ENCODE results near the gene CAMK2B. TPM values are rescaled to one million over a fixed set of nuclear protein-coding genes. Genes with fewer than 3 reads are reported as not detected.

The CAMK2B gene
- total RNA-seq, 1 donor from 2014 or later = 3.2 TPM

DNA sequence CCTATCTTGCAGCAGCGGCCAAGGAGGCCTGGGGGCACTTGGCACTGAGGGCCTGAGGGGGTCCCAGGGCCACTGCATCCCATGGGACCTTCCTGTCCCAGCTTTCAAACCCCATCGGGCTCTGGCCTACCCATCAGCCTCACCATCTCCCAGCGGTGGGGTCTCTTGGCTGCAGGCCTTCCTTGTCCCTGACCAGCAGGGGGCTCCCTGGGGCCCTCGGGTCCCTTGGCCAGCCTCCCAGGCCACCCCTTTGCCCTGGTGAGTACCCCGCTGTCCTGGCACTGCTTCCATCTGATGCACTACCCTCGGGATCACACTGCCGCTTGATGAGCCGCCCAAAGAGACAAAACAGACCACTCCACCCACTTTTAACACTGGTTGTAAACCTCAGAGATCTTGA is 81.1 kb downstream of the CAMK2B start:
- no peak overlapping the region for H3K27ac ChIP-seq
- TF ChIP-seq, protein P1, sequence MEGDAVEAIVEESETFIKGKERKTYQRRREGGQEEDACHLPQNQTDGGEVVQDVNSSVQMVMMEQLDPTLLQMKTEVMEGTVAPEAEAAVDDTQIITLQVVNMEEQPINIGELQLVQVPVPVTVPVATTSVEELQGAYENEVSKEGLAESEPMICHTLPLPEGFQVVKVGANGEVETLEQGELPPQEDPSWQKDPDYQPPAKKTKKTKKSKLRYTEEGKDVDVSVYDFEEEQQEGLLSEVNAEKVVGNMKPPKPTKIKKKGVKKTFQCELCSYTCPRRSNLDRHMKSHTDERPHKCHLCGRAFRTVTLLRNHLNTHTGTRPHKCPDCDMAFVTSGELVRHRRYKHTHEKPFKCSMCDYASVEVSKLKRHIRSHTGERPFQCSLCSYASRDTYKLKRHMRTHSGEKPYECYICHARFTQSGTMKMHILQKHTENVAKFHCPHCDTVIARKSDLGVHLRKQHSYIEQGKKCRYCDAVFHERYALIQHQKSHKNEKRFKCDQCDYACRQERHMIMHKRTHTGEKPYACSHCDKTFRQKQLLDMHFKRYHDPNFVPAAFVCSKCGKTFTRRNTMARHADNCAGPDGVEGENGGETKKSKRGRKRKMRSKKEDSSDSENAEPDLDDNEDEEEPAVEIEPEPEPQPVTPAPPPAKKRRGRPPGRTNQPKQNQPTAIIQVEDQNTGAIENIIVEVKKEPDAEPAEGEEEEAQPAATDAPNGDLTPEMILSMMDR (IDR thresholded peaks at IDR 0.05) = peak in 1 of 3 experiments; percentile 26
- no peaks in the 10 kb centered on the region for H3K9me3 ChIP-seq
- intact Hi-C loops (cut with DNase I) = loop anchor here (5.0 kb wide), 2 partner anchors 63 to 248 kb away; partner anchors contain the start of gene NUDCD3
- no peaks in the 10 kb centered on the region for H3K36me3 ChIP-seq
- H3K4me3 ChIP-seq = no peak overlapping the region
- no peak for DNase-seq (ENCODE audit: low spot score in 2 of 2)
- no peaks in the 10 kb centered on the region for H3K27me3 ChIP-seq
- no peaks in the 10 kb centered on the region for H3K4me1 ChIP-seq

DNA sequence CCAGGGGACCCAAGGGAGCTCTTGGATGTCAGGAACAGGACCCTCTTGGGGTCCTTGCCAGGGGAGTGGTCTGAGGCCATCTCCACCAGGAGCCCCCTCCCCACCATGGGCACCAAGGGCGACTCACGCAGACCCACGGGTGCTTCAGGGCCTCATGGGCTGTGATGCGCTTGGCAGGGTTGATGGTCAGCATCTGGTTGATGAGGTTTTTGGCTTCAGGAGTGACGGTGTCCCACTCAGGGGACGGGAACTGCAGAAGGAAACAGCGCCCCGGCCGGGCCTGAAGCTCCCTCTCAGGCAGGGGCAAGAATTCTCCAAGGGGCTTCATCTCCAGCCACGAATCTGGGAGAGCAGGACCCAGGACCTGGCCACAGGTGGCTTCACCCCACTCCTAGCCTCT is 83.3 kb downstream of the CAMK2B start:
- intact Hi-C loops (cut with DNase I) = loop anchor here (5.0 kb wide), 2 partner anchors 65 to 250 kb away; partner anchors contain the start of gene NUDCD3
- H3K27me3 ChIP-seq = no peaks in the 10 kb centered on the region

GRCh38 chr7:44240983-44241510 is 84.3 kb downstream of the CAMK2B start:
- intact Hi-C loops (cut with DNase I) = loop anchor here (1.0 to 5.0 kb wide), 5 partner anchors 16 to 324 kb away; partner anchors contain the start of gene NUDCD3
- H3K36me3 ChIP-seq = no peaks in the 10 kb centered on the region

More for the DNA sequence above, 83.3 kb downstream of the CAMK2B start:
- Histone ChIP-seq H3K4me3 (no peak overlapping the region), H3K27ac (no peak overlapping the region), H3K36me3 (no peaks in the 10 kb centered on the region), H3K4me1 (no peaks in the 10 kb centered on the region), H3K9me3 (no peaks in the 10 kb centered on the region)
- TF ChIP-seq, protein P1 (IDR thresholded peaks at IDR 0.05) = no peak
- DNase-seq (ENCODE audit: low spot score in 2 of 2) = no peak

GRCh38 chr7:44240376-44240775 is 85.0 kb downstream of the CAMK2B start:
- DNase-seq (ENCODE audit: low spot score in 2 of 2) = no peak
- TF ChIP-seq, protein P1 (IDR thresholded peaks at IDR 0.05) = no peak
- no peak overlapping the region for H3K4me3 ChIP-seq
- no peaks in the 10 kb centered on the region for H3K27me3 ChIP-seq
- intact Hi-C loops (cut with DNase I) = loop anchor here (2.0 to 5.0 kb wide), 3 partner anchors 67 to 324 kb away; partner anchors contain the start of gene NUDCD3
- H3K4me1 ChIP-seq = no peaks in the 10 kb centered on the region
- H3K27ac ChIP-seq = no peak overlapping the region
- H3K9me3 ChIP-seq = no peaks in the 10 kb centered on the region
- no peaks in the 10 kb centered on the region for H3K36me3 ChIP-seq

More at GRCh38 chr7:44240983-44241510, 84.3 kb downstream of the CAMK2B start:
- no peaks in the 10 kb centered on the region for H3K9me3 ChIP-seq
- no peaks in the 10 kb centered on the region for H3K4me1 ChIP-seq
- no peak overlapping the region for H3K27ac ChIP-seq
- no peaks in the 10 kb centered on the region for H3K27me3 ChIP-seq
- peak; percentile 35 to 87 for DNase-seq (ENCODE audit: low spot score in 2 of 2)
- peak overlapping the region; percentile 11 to 38 for H3K4me3 ChIP-seq
- TF ChIP-seq, protein P1 (IDR thresholded peaks at IDR 0.05) = peak; percentile 71 to 83 (median 80)

GRCh38 chr7:44239361-44239760 is 86.0 kb downstream of the CAMK2B start:
- no peak for DNase-seq (ENCODE audit: low spot score in 2 of 2)
- Histone ChIP-seq H3K4me3 (no peak overlapping the region), H3K27ac (no peak overlapping the region), H3K27me3 (no peaks in the 10 kb centered on the region), H3K4me1 (no peaks in the 10 kb centered on the region), H3K36me3 (no peaks in the 10 kb centered on the region), H3K9me3 (no peaks in the 10 kb centered on the region)
- intact Hi-C loops (cut with DNase I) = no loop called here
- TF ChIP-seq, protein P1 (IDR thresholded peaks at IDR 0.05) = no peak
